ENCODE measurements around the gene TMBIM6.

TMBIM6 gene

DNA sequence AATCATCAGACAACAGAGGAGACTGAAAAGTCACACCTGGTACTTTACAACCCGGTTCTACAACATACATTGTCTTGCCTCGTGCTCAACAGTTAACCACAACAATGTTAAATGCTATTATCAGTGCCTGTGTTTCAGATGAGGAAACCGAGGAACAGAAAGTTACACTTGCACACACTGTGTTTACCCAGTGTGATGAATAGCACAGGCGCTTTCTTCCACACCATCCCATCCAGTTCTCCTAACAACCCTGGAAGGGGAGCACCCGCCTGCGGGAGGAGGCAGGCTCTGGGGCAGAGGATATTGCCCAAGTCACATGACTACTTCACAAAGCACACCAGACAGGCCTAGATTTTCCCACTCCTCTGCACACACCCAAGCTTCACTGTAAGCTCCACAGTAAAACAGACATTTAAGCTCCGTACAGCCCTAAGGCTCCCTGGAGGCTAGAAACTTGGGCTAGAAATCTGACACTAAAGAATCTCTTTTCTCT lies 65.0 kb downstream of the TMBIM6 start:
- Histone ChIP-seq H3K27ac (ENCODE audit: low read depth, low read length) (no peak overlapping the region), H3F3A (ENCODE audit: control insufficient read depth, insufficient read depth) (no peaks in the 10 kb centered on the region)
- no peak for TF ChIP-seq EZH2phosphoT487 (IDR thresholded peaks at IDR 0.05; ENCODE audit: borderline replicate concordance, low read length)
- TF ChIP-seq, protein P1, sequence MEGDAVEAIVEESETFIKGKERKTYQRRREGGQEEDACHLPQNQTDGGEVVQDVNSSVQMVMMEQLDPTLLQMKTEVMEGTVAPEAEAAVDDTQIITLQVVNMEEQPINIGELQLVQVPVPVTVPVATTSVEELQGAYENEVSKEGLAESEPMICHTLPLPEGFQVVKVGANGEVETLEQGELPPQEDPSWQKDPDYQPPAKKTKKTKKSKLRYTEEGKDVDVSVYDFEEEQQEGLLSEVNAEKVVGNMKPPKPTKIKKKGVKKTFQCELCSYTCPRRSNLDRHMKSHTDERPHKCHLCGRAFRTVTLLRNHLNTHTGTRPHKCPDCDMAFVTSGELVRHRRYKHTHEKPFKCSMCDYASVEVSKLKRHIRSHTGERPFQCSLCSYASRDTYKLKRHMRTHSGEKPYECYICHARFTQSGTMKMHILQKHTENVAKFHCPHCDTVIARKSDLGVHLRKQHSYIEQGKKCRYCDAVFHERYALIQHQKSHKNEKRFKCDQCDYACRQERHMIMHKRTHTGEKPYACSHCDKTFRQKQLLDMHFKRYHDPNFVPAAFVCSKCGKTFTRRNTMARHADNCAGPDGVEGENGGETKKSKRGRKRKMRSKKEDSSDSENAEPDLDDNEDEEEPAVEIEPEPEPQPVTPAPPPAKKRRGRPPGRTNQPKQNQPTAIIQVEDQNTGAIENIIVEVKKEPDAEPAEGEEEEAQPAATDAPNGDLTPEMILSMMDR (IDR thresholded peaks at IDR 0.05; ENCODE audit: low read depth, low read length, poor library complexity, severe bottlenecking), result no peak

DNA sequence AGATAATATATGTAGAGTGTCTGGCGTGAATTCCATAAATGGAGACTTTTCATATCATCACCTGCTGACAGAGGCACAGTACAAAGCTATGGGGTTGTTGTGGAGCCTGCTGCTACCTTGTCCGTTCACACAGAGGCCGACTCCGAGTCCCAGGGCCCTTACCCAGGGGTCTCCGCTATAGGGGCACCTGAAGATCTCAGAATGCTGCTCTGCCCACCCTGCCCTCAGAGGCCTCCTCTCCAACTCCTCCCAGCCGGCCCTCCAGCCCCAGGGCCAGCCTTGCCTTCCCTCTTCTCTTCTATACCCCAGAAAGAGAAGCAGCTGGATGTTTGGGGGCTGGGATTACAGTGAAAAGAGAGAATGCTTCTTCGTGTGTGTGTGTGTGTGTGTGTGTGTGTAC lies 65.5 kb downstream of the TMBIM6 start:
- Histone ChIP-seq H4K20me1 (ENCODE audit: control insufficient read depth, insufficient read depth, low read depth, low read length) (no peaks in the 10 kb centered on the region), H3K36me3 (ENCODE audit: control insufficient read depth, low read length) (no peaks in the 10 kb centered on the region), H3K9me3 (ENCODE audit: control insufficient read depth, insufficient read depth, low read length) (no peaks in the 10 kb centered on the region), H3K4me1 (ENCODE audit: control insufficient read depth, low read length) (peaks cover 24% of the 10 kb centered on the region), H3K4me3 (ENCODE audit: low read length) (no peak overlapping the region), H3F3A (ENCODE audit: control insufficient read depth, insufficient read depth) (no peaks in the 10 kb centered on the region), H3K27me3 (ENCODE audit: control insufficient read depth, low read length) (no peaks in the 10 kb centered on the region), H3K27ac (ENCODE audit: low read depth, low read length) (no peak overlapping the region), H3K79me2 (ENCODE audit: control insufficient read depth, low read length) (0 out of 2 replicates have a peak, but pooled peaks cover 3% of the 10 kb centered on the region), H3K4me2 (ENCODE audit: low read length) (no peak overlapping the region), H3K9me2 (replicated peaks; ENCODE audit: control insufficient read depth, low read length) (no peaks in the 10 kb centered on the region)
- TF ChIP-seq, protein P1 (IDR thresholded peaks at IDR 0.05; ENCODE audit: low read depth, low read length, poor library complexity, severe bottlenecking), result no peak
- TF ChIP-seq EZH2phosphoT487 (IDR thresholded peaks at IDR 0.05; ENCODE audit: borderline replicate concordance, low read length), result no peak

More for the DNA sequence above, 65.0 kb downstream of the TMBIM6 start:
- Histone ChIP-seq H4K20me1 (ENCODE audit: control insufficient read depth, insufficient read depth, low read depth, low read length) (no peaks in the 10 kb centered on the region), H3K4me1 (ENCODE audit: control insufficient read depth, low read length) (peaks cover 19% of the 10 kb centered on the region), H3K4me3 (ENCODE audit: low read length) (no peak overlapping the region), H3K9me2 (replicated peaks; ENCODE audit: control insufficient read depth, low read length) (no peaks in the 10 kb centered on the region), H3K79me2 (ENCODE audit: control insufficient read depth, low read length) (0 out of 2 replicates have a peak, but pooled peaks cover 3% of the 10 kb centered on the region), H3K4me2 (ENCODE audit: low read length) (no peak overlapping the region), H3K9me3 (ENCODE audit: control insufficient read depth, insufficient read depth, low read length) (no peaks in the 10 kb centered on the region), H3K27me3 (ENCODE audit: control insufficient read depth, low read length) (no peaks in the 10 kb centered on the region), H3K36me3 (ENCODE audit: control insufficient read depth, low read length) (no peaks in the 10 kb centered on the region)

DNA sequence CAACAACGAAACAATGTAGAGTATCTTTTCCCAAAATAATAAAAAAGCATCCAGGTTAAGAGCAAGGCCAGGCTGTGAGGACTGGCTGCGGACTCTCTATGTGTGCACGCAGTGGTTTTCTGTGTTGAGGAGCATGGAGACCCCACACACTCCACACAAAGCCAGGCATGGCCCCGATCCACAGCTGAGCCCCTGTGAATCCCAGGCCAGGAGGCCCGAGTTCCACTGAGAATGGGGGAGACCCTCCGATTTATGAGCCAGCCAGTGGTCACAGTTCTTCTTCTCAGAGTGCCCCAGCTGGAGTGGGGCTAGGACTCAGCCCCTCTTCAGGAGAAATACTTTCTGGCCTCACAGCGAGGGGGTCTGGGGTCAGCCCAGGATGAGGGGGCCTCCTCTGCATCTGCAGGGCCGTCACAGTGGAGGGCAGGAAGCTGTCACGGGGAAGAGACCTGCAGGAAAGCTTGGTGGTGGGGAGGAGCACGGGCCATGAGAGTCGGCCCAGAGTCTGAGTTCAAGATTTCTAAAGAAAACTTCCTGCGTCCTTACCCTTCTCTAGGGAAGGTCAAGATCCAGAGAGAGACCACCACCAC lies 66.7 kb downstream of the TMBIM6 start:
- Histone ChIP-seq H3K4me1 (ENCODE audit: control insufficient read depth, low read length) (peaks cover 36% of the 10 kb centered on the region), H3K9me2 (replicated peaks; ENCODE audit: control insufficient read depth, low read length) (no peaks in the 10 kb centered on the region), H3K9me3 (ENCODE audit: control insufficient read depth, insufficient read depth, low read length) (no peaks in the 10 kb centered on the region), H3F3A (ENCODE audit: control insufficient read depth, insufficient read depth) (peaks cover 2% of the 10 kb centered on the region; the same call in 1 of the 2 replicates), H3K4me2 (ENCODE audit: low read length) (no peak overlapping the region), H4K20me1 (ENCODE audit: control insufficient read depth, insufficient read depth, low read depth, low read length) (no peaks in the 10 kb centered on the region), H3K36me3 (ENCODE audit: control insufficient read depth, low read length) (no peaks in the 10 kb centered on the region), H3K79me2 (ENCODE audit: control insufficient read depth, low read length) (0 out of 2 replicates have a peak, but pooled peaks cover 3% of the 10 kb centered on the region), H3K27ac (ENCODE audit: low read depth, low read length) (no peak overlapping the region), H3K27me3 (ENCODE audit: control insufficient read depth, low read length) (no peaks in the 10 kb centered on the region), H3K4me3 (ENCODE audit: low read length) (no peak overlapping the region)
- TF ChIP-seq, protein P1 (IDR thresholded peaks at IDR 0.05; ENCODE audit: low read depth, low read length, poor library complexity, severe bottlenecking), result no peak
- TF ChIP-seq EZH2phosphoT487 (IDR thresholded peaks at IDR 0.05; ENCODE audit: borderline replicate concordance, low read length), result no peak
